GM12873 (cell line): ENCODE data around the gene P4HTM.

Experiments used
- TF ChIP-seq, protein P1 (sequence below): IDR thresholded peaks from 2 replicates; pipeline ENCODE4 v1.5.1; 2012; ENCODE audit warnings: low read depth, mild to moderate bottlenecking, moderate library complexity, low read length, control low read depth; ENCODE audit not compliant: insufficient read depth; ENCODE audit errors: missing control alignments

P4HTM gene

DNA sequence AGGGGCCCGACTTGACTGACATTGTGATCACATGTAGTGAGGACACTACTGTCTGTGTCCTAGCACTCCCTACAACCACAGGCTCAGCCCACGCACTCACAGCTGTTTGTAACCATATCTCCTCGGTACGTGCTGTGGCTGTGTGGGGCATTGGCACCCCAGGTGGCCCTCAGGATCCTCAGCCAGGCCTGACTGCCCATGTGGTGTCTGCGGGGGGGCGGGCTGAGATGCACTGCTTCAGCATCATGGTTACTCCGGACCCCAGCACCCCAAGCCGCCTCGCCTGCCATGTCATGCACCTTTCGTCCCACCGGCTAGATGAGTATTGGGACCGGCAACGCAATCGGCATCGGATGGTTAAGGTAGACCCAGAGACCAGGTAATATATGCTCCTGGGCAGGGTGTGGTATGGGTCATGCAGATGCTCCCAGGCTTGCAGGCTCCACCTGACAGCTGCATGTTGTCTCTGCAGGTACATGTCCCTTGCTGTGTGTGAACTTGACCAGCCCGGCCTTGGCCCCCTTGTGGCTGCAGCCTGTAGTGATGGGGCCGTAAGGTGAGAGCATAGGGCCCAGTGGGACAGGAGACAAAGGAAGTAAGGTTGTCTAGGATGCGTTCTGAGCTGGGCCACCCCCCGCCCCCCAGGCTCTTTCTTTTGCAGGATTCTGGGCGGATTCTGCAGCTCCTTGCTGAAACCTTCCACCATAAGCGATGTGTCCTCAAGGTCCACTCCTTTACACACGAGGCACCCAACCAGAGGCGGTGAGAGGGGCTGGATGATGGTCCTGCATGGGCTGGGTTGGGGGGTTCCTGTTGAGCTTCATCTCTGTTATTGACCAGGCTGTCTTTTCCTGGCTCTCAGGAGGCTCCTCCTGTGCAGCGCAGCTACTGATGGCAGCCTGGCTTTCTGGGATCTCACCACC is 24.0 kb downstream of the P4HTM start:
- TF ChIP-seq, protein P1, sequence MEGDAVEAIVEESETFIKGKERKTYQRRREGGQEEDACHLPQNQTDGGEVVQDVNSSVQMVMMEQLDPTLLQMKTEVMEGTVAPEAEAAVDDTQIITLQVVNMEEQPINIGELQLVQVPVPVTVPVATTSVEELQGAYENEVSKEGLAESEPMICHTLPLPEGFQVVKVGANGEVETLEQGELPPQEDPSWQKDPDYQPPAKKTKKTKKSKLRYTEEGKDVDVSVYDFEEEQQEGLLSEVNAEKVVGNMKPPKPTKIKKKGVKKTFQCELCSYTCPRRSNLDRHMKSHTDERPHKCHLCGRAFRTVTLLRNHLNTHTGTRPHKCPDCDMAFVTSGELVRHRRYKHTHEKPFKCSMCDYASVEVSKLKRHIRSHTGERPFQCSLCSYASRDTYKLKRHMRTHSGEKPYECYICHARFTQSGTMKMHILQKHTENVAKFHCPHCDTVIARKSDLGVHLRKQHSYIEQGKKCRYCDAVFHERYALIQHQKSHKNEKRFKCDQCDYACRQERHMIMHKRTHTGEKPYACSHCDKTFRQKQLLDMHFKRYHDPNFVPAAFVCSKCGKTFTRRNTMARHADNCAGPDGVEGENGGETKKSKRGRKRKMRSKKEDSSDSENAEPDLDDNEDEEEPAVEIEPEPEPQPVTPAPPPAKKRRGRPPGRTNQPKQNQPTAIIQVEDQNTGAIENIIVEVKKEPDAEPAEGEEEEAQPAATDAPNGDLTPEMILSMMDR = peak; percentile 86

DNA sequence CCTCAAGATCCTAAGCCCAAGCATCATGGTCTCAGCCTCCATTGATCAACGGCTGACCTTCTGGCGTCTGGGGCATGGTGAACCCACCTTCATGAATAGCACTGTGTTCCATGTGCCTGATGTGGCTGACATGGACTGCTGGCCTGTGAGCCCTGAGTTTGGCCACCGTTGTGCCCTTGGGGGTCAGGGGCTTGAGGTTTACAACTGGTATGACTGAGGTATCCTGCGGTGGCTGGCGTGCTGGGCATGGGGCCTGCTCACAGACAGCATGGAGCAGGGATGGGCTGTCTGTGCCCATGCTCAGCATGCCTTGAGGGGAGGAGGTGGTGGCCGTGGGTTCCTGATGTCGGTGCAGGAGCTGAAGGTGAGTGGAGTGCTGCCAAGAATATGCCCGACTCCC is 25.0 kb downstream of the P4HTM start:
- TF ChIP-seq, protein P1 = no peak

DNA sequence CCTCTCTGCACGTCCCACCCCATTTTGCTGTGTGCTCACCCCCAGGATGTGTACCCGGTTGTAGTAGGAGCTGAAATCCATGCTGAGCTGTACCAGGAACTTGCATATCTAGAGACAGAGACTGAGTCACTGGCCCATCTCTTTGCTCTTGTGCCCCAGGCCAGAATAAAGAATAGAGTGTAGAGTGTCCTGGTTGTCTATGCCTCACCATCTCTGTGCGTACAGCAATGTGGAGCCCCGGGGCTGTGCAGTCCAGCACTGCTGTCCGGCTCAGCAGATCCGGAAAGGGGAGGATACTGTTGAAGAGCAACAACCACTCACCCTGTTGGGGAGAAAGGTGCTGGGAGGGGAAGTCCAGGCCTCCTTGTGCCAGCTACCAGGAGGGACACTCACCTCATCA is 25.7 kb downstream of the P4HTM start:
- TF ChIP-seq, protein P1 = no peak

DNA sequence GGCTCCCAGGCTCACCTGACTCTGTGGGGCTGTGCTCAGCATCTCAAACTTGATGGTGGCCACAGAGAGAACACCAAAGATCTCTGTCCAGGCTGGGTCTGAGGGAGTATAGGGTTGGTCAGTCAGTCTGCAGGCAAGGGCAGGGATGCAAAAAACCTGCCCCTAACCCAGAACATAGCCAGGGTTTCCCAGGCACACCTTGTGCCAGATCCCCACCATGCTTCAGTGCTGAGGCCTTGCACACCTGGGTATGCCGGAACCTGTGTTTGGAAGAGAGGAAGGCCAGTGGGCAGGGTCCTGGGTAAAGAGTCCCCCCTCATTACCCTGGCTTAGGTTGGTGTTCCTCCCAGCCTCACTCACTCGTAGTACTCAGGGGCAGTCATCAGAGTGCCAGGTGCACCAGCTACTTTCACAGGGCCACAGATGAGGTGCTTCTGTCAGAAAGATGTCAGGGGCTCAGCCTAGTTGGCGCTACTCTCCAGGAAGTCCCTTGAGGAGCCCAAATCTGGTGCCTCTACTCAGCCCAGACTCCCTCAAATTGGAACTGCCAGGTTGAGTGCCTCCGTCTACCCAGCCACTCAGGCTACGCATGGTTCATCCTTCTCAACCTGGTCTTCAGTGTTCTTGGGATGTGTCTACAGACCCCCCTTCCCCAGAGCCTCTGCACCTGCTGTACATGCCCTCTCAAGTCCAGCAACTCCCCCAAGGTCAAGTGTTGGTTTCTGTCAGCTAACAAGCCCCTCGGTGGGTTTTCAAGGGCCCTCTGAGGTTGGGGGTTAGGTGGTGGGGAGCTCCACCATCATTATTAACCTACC is 26.6 kb downstream of the P4HTM start:
- TF ChIP-seq, protein P1 = no peak

DNA sequence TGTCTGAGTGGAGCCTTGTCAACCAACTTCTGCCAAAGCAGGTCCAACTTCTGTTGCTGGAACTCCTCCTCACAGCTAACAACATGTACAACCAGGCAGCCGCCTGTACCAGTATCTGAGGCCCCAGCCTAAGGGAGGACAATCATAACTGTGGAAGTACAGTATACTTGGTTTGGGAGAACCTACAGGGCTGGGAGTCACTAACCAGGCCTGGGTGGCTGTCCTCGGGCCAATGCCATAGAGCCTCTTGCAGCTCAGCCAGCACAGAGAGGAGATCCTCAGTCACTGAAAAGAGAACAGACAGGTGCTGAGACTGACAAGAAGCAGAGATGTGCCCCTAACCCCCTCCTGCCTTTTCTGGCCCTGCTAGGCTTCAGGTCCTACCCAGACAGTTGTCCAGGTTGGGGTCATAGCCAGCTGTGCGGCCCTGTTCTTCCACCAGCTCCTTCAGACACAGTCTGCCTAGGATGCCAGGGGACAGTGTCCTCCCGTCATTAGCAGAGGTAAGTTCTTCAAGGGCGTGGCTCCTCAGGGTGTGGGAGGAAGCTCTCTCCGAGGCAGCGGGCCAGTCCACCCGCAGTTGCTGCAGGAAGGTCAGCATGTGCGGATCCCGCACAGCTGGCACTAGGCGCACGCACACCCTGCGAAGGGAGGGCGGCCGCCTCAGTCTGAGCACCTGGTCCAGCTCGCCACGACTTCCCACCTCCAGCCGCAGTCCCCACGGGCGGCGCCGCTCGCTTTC is 27.4 kb downstream of the P4HTM start:
- TF ChIP-seq, protein P1 = no peak

DNA sequence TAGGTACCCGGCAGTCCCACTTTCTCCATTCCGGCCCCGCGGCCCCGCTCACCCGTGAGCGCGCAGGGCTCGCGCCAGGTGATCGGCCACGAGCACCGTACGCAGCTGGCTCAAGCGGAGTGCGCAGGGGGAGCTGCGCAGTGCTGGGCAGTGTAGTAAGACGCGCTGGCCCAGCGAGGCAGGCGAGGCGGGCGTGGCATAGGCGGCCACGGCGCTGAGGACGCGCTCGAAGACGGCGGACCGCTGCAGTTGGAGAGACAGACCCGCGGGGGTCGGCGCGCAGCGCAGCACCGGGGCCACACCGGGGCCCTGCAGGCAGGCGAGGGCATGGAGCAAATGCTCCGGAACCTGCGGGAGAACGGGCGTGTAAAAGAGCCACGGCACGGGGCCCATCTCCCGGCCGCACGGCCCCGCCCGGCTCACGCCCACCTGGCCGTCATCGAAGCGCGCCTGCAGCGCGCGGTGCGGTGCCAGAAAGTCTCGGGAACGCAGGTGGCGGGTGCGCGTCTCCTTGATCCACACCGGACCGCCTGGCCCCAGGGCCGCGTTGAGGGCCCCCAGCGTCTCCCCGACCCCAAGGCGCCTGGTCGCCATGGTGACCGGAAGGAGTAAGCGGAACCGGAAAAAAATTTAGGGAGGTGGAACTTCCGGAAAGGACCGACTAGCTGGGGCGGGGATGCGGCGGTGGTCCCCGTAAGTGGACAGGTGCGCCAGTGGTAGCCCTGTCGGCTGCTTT is 28.1 kb downstream of the P4HTM start, which contains the start of gene DALRD3:
TSS of gene DALRD3 (minus strand) at position 610 of the 736 bp plus-strand sequence. CDS start at position 594, 16 bp downstream.
- TF ChIP-seq, protein P1 = no peak

DNA sequence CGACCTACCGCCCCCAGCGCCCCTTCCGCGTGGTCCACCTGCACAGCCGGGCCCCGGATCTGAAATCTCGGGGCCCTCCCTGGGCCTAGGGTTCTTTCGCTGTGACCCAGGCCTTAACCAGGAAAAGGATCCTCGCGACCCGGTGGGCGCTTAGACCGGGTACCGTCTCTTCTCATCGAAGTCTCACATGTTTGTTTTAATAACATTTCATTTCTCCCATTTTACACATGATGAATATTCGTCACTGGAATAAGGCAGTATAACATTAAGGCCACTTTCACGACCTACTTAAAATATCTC is 28.6 kb downstream of the P4HTM start:
- TF ChIP-seq, protein P1 = no peak
